AG04450 (cell line): Measurements from ENCODE around the gene PRKACG. TPM values are rescaled to one million over a fixed set of nuclear protein-coding genes. Genes with fewer than 3 reads are reported as not detected.
"Not testable (repeated sequence)": the region's sequence is repeated elsewhere in the genome, so short reads cannot be mapped to it uniquely, and the experiment has no call there.

ENCODE experiments used
- CTCF ChIA-PET: fragments of 300-600, 350-600 bp; formaldehyde crosslinking; extraction: SDS; loops from one replicate; lab custom pipeline; 2022; ENCODE audit warnings: antibody characterized with exemption, inconsistent platforms; lab: Charles Lee
- POLR2A ChIA-PET: fragments of 350-600 bp; formaldehyde crosslinking; extraction: SDS; loops from one replicate; lab custom pipeline; 2021; ENCODE audit warnings: antibody characterized with exemption, inconsistent platforms; lab: Yijun Ruan, JAX
- DNase-seq: peaks from one replicate; pipeline ENCODE4 v3.0.0-alpha.2; 2011; ENCODE audit warnings: low read depth, low spot score
- H3K27ac ChIP-seq: one replicate; pipeline ENCODE4 v1.5.1; 2012; ENCODE audit warnings: low read depth, low read length, control low read depth
- H3K27me3 ChIP-seq: one replicate; pipeline ENCODE4 v1.6.0; 2012; ENCODE audit warnings: low read length; ENCODE audit not compliant: control insufficient read depth, insufficient read depth
- H3K4me3 ChIP-seq: 2 replicates; pipeline ENCODE4 v1.5.1; 2011; ENCODE audit warnings: mild to moderate bottlenecking, low read depth, low read length, control low read depth
- H3K9me3 ChIP-seq: 2 replicates; pipeline ENCODE4 v1.5.1; 2012; ENCODE audit warnings: low read length; ENCODE audit not compliant: control insufficient read depth, insufficient read depth
- CTCF ChIP-seq: IDR thresholded peaks from 2 replicates; pipeline ENCODE4 v1.5.1; 2011; ENCODE audit warnings: low read depth, low read length, control low read depth, inconsistent platforms
- polyA plus RNA-seq: library from polyadenylated mRNA; depleted of rRNA; stranded (reverse); fragments of >200 nt; gene quantifications from 2 replicates; pipeline ENCODE4 v1.2.3, GENCODE V29; 2011

Gene PRKACG
- polyA plus RNA-seq, 1 experiment, result not detected

GRCh38 chr9:68996462-68996861 is 17.5 kb downstream of the PRKACG start:
- no peak for TF ChIP-seq CTCF
- peaks cover 6% of the 10 kb centered on the region for H3K27me3 ChIP-seq
- H3K9me3 ChIP-seq, result no peaks in the 10 kb centered on the region
- ChIA-PET POLR2A (no interaction called here), CTCF (interaction anchor here (0.5 to 0.9 kb wide), 2 partner anchors 101 to 413 kb away, joined by 3 read pairs; no protein-coding TSS in a partner anchor)
- no peak overlapping the region for H3K4me3 ChIP-seq
- H3K27ac ChIP-seq, result no peak overlapping the region
- DNase-seq, result no peak

GRCh38 chr9:68995776-68996175 is 18.1 kb downstream of the PRKACG start:
- POLR2A ChIA-PET, result no interaction called here

GRCh38 chr9:68991457-68991856 is 22.5 kb downstream of the PRKACG start:
- H3K27me3 ChIP-seq, result no peaks in the 10 kb centered on the region
- no peak for DNase-seq
- POLR2A ChIA-PET, result no interaction called here
- TF ChIP-seq CTCF, result no peak
- no peaks in the 10 kb centered on the region for H3K9me3 ChIP-seq
- CTCF ChIA-PET, result no interaction called here
- H3K27ac ChIP-seq, result no peak overlapping the region
- no peak overlapping the region for H3K4me3 ChIP-seq

More at GRCh38 chr9:68995776-68996175, 18.1 kb downstream of the PRKACG start:
- no peak overlapping the region for H3K4me3 ChIP-seq
- CTCF ChIA-PET, result interaction anchor here (0.9 kb wide), 1 partner anchor 412 kb away, joined by 3 read pairs; no protein-coding TSS in a partner anchor
- no peak overlapping the region for H3K27ac ChIP-seq
- H3K9me3 ChIP-seq, result no peaks in the 10 kb centered on the region
- H3K27me3 ChIP-seq, result peaks cover 6% of the 10 kb centered on the region
- no peak for DNase-seq
- no peak for TF ChIP-seq CTCF

GRCh38 chr9:68986949-68987348 is 27.0 kb downstream of the PRKACG start:
- H3K27me3 ChIP-seq, CTCF ChIA-PET, H3K9me3 ChIP-seq, H3K4me3 ChIP-seq, DNase-seq, H3K27ac ChIP-seq, POLR2A ChIA-PET: not testable (repeated sequence)

- Histone ChIP-seq H3K27me3 (no peaks in the 10 kb centered on the region), H3K9me3 (no peaks in the 10 kb centered on the region), H3K4me3 (no peak overlapping the region), H3K27ac (no peak overlapping the region)
- DNase-seq, result no peak
- TF ChIP-seq CTCF, result no peak
- CTCF ChIA-PET, result interaction anchor here (0.7 to 1.7 kb wide), 2 partner anchors 16 to 334 kb away, joined by 3 to 4 read pairs; no protein-coding TSS in a partner anchor
- POLR2A ChIA-PET, result no interaction called here
Measured at GRCh38 chr9:68983522-68984424, 30.1 kb downstream of the PRKACG start.
